Measurements from ENCODE around the gene RTN4RL1.

Gene RTN4RL1

DNA sequence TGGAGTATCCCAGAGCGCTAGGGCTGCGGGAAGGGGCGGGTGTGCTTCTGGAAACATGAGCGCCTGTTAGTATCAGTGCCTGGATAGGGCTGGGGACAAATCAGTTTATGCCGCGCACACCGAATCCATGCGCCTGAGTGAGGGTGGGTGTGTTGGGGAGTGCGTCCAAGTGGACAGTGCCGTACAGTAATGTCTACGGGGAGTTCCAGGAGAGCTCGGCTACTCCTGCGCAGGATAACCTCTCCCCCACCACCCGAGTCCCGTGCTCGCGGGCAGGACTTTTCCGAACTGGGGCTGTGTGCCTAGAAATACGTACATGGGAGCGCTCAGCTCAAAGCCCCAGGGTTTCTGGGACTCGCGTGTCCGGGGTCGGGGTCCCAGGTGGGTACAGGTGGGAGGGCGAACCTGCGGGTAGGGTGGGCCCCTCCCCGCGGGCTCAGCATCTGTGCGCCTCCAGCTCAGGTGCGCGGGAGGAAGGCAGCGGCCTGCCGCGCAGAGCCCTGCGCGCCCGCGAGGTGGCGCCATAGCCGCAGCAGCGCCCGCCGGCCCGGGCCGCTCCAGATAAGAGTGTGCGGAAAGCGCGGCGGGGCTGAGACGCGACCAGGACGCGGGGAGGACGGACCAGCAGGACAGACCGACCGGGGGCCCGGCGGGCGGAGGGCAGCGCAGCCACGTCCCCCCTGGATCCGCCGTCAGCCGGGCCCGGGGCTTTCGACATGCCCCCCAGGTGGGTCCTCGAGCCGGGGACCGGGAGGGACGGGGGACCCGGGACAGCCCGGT is 29.6 kb upstream of the RTN4RL1 start, which contains the start of gene HIC1:
TSS of gene HIC1 (plus strand) at position 592 of the 780 bp plus-strand sequence. CDS start 1,588 bp downstream, outside the sequence.
- DNase-seq (ENCODE audit: low read depth), result no peak
- H3K4me3 ChIP-seq (ENCODE audit: low read length), result peak within 1 kb of the TSS; percentile 44
- TF ChIP-seq, protein P1, sequence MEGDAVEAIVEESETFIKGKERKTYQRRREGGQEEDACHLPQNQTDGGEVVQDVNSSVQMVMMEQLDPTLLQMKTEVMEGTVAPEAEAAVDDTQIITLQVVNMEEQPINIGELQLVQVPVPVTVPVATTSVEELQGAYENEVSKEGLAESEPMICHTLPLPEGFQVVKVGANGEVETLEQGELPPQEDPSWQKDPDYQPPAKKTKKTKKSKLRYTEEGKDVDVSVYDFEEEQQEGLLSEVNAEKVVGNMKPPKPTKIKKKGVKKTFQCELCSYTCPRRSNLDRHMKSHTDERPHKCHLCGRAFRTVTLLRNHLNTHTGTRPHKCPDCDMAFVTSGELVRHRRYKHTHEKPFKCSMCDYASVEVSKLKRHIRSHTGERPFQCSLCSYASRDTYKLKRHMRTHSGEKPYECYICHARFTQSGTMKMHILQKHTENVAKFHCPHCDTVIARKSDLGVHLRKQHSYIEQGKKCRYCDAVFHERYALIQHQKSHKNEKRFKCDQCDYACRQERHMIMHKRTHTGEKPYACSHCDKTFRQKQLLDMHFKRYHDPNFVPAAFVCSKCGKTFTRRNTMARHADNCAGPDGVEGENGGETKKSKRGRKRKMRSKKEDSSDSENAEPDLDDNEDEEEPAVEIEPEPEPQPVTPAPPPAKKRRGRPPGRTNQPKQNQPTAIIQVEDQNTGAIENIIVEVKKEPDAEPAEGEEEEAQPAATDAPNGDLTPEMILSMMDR (conservative IDR thresholded peaks at IDR 0.05; ENCODE audit: low read depth, low read length), result peak; percentile 69

DNA sequence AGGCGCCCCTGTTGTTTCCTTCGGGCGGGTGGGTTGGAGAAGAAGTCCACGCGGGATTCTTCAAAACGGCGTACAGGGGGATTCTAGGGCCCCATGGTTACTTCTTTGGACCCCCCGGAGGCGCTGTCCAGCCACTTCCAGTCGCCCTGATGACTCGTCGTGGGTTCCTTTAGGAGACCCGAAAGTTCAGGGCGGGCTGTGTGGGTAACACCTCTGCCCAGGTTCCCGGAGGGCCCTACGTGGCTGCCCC is 29.1 kb upstream of the RTN4RL1 start:
- no peak for DNase-seq (ENCODE audit: low read depth)
- H3K4me3 ChIP-seq (ENCODE audit: low read length), result peak overlapping the region; percentile 43
- TF ChIP-seq, protein P1 (conservative IDR thresholded peaks at IDR 0.05; ENCODE audit: low read depth, low read length), result no peak

DNA sequence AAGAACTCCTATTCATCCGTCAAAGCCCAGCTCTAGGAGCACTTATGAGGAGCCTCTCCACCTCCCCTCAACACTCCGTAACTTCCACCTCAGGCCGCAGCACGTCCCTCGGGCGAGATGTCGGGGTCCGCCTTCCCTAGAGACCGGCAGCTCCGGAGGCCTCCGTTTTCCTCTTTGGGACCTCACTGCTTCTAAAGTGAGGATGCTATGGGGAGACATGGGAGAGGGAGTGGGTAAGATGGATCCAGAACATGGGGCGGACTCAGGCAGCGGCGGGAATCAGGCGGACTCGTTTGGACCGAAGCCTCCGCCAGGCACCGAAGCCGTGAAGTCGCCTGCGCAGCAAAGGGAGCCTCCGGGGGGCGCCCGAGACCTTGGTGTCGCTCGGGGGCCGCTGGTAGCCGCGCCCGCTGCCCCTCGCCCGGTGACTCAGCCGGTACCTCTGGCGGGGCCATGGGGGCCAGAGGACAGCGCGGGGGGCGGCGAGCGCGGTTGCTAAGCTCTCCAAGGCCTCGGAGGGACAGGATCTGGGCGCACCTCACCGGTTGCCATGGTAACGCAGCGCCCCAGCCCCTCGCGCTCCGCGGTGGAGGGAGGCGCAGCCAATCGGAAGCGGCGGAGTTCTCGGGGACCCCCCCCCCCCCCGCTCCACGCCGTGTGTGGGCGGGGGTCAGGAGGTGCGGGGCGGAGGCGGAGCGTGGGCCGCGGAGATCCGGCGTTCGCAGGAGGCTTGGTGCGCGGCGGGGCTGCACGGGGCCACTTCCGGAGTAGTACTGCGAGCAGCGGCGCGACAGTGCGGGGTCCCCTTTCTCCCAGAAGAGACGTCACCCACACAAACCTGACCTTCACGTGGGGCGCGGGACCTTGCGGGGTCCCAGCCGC is 28.5 kb upstream of the RTN4RL1 start:
- TF ChIP-seq, protein P1 (conservative IDR thresholded peaks at IDR 0.05; ENCODE audit: low read depth, low read length), result peak; percentile 56
- peak overlapping the region; percentile 43 for H3K4me3 ChIP-seq (ENCODE audit: low read length)
- DNase-seq (ENCODE audit: low read depth), result no peak

DNA sequence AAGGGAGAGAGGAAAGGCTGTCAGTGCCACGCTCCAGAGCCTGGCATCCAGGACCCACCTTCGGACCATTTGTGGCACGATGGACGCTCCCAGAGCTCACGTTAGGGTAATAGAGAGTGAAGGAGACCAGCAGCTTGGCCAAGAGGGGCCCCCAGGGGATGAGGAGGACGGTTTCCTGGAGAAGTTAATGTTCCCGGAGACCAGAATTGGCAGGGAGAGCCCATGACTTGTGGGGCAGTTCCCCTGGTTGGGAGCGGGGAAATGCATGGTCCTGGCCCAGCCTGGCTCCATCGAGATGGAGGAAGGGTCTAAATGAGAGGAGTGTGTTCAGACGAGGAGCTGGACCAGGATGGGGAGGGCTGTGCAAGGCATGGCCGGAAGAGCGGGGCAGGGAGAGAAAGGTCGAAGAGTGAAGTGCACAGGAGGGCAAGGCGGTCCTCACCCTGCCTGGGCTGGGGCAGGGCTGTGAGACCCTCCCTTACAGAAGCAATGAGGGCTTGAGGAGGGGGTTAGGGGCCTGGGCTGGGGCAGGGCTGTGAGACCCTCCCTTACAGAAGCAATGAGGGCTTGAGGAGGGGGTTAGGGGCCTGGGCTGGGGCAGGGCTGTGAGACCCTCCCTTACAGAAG is 26.9 kb upstream of the RTN4RL1 start:
- no peak overlapping the region for H3K4me3 ChIP-seq (ENCODE audit: low read length)

DNA sequence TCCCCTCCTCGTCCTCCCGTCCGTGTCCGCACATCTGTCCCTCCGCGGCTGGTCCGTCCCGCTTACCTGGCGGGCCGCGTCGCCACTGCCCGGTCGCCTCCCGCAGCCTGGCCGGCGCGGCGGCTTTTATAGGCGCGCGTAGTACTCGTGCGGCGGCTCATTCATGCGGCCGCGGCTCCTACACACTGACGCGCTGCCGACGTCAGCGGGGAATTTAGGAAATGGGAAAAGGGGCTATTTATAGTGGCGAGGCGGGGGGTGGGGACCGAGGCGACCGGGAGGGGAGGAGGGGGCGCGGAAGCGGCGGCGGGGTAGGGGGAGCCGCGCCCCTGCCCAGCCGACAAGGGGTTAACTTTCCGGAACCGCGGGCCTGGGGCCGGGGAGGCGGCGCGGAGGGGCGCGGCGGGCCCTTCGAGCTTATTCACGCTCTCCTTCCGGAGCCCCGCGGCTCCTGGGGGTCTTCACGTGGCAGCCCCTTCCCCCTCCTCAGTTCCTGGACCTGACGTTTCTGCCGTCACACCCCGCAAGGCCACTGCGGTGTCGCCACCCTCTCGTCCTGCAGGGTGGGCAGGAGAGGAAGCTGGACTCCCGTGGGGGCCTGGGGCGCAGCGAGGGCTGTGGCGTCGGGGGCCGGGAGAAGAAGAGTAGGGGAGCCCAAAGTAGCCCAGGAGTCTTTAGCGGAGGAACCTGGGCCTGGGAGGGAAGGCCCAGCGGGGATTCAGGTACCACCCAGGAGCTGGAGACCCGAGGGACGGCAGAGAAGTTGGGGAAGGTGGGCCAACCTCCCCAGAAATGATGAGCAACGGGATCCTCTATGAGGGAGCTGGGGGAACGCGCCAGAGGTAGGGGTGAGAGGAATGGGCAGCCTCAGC is 26.2 kb upstream of the RTN4RL1 start:
- no peak for DNase-seq (ENCODE audit: low read depth)
- TF ChIP-seq, protein P1 (conservative IDR thresholded peaks at IDR 0.05; ENCODE audit: low read depth, low read length), result no peak
- no peak overlapping the region for H3K4me3 ChIP-seq (ENCODE audit: low read length)

More for the DNA sequence above, 26.9 kb upstream of the RTN4RL1 start:
- DNase-seq (ENCODE audit: low read depth), result no peak
- TF ChIP-seq, protein P1 (conservative IDR thresholded peaks at IDR 0.05; ENCODE audit: low read depth, low read length), result no peak

DNA sequence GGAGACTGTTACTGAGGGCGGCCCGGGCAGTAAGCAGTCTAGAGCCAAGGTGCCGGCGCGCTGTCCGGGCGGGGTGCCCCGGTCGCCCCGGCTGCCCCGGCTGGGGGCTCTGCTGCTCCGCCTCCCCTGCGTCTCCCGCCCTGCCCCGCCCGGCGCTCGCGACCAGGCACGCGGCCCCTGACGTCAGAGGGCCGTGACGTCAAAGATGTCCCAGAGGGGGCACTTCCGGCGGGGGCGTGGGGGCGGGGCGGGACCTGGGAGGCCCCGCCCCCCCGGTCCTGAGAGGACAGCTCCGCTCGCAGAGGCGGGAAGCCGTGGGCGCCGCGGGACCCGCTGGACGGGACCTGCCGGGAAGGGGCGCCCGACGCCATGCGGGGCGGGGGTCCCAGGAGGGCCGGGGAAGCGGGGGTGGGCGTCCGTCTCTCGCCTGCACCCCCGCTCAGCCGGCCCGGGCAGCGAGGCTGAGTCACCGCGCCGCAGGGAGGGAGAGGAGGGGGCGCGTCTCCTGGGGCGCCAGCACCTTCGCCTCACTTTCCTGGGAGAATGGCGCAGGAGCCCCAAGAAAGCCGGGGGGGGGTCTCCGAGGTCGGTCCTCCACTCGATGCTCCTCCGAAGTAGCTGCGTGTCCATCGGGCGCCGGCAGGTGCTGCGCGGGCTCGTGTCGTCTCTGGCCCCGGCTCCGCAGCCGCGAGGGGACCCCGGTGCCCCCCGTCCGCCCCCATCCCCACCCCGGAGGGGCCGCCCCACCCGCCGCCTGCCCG is 25.3 kb upstream of the RTN4RL1 start:
- peak overlapping the region; percentile 35 for H3K4me3 ChIP-seq (ENCODE audit: low read length)
- DNase-seq (ENCODE audit: low read depth), result no peak
- TF ChIP-seq, protein P1 (conservative IDR thresholded peaks at IDR 0.05; ENCODE audit: low read depth, low read length), result no peak

Measured in retinal pigment epithelial cell (primary cell).